Activated CD4-positive, CD25-positive, alpha-beta regulatory T cell treated with anti-CD3 and anti-CD28 coated beads, Interleukin-2, amount 50 U/mL, for 16 hours (primary cell): ENCODE data around the gene STIM1.
"Not testable (repeated sequence)": the region's sequence is repeated elsewhere in the genome, so short reads cannot be mapped to it uniquely, and the experiment has no call there.

Experiments
- DNase-seq: peaks from one replicate; pipeline ENCODE4 v3.0.0-alpha.2; 2020; ENCODE audit warnings: low read depth, low spot score

The STIM1 gene

GRCh38 chr11:3981084-3981633 lies 125.7 kb downstream of the STIM1 start:
- no peak for DNase-seq

- no peak for DNase-seq
These were observed 127.0 kb downstream of the STIM1 start for GRCh38 chr11:3982431-3982830.

- no peak for DNase-seq
These were observed 127.6 kb downstream of the STIM1 start for GRCh38 chr11:3983101-3983500.

GRCh38 chr11:3984896-3985295 lies 129.4 kb downstream of the STIM1 start:
- DNase-seq = no peak

GRCh38 chr11:3985631-3986030 lies 130.2 kb downstream of the STIM1 start:
- no peak for DNase-seq

- no peak for DNase-seq
These were observed 130.8 kb downstream of the STIM1 start for GRCh38 chr11:3986301-3986700.

GRCh38 chr11:3989276-3989920 lies 133.9 kb downstream of the STIM1 start:
- no peak for DNase-seq

- DNase-seq = no peak
These were observed 134.4 kb downstream of the STIM1 start for GRCh38 chr11:3989921-3990290.

GRCh38 chr11:3990406-3990805 lies 134.9 kb downstream of the STIM1 start:
- no peak for DNase-seq

- DNase-seq = no peak
These were observed 137.5 kb downstream of the STIM1 start for GRCh38 chr11:3992964-3993363.

GRCh38 chr11:3994030-3994640 lies 138.7 kb downstream of the STIM1 start:
- DNase-seq = no peak

- DNase-seq = no peak
These were observed 139.8 kb downstream of the STIM1 start for GRCh38 chr11:3995307-3995706.

GRCh38 chr11:3995949-3996554 lies 140.6 kb downstream of the STIM1 start:
- DNase-seq = no peak

GRCh38 chr11:3996651-3997050 lies 141.2 kb downstream of the STIM1 start:
- DNase-seq = no peak

- not testable (repeated sequence) for DNase-seq
These were observed 149.3 kb downstream of the STIM1 start for GRCh38 chr11:4004753-4005152.

- DNase-seq = no peak
These were observed 151.6 kb downstream of the STIM1 start for GRCh38 chr11:4006946-4007680.

GRCh38 chr11:4008116-4008515 lies 152.7 kb downstream of the STIM1 start:
- no peak for DNase-seq

GRCh38 chr11:4016602-4017001 lies 161.1 kb downstream of the STIM1 start:
- not testable (repeated sequence) for DNase-seq

GRCh38 chr11:4017129-4017528 lies 161.7 kb downstream of the STIM1 start:
- no peak for DNase-seq

- no peak for DNase-seq
These were observed 163.2 kb downstream of the STIM1 start for GRCh38 chr11:4018641-4019040.

GRCh38 chr11:4019891-4020290 lies 164.4 kb downstream of the STIM1 start:
- DNase-seq = no peak

- DNase-seq = no peak
These were observed 167.2 kb downstream of the STIM1 start for GRCh38 chr11:4022669-4023068.
